SK-N-SH treated with all-trans-retinoic acid at 6 μM for 48 hours (cell line): ENCODE measurements around the gene CPT1A.

ENCODE experiments used
- BACH2 ChIP-seq: fragments of 250-450 bp; sonication (Bioruptor Pico); IDR thresholded peaks from 2 replicates; pipeline ENCODE4 v1.9.0; 2021; ENCODE audit warnings: mild to moderate bottlenecking, borderline replicate concordance
- RARB ChIP-seq: fragments of 250-450 bp; sonication (Bioruptor Pico); IDR thresholded peaks from 2 replicates; pipeline ENCODE4 v1.8.0; 2021; ENCODE audit warnings: mild to moderate bottlenecking, moderate library complexity
- SNAI2 ChIP-seq: fragments of 250-450 bp; sonication (Bioruptor Pico); IDR thresholded peaks from 2 replicates; pipeline ENCODE4 v1.5.0; 2020; ENCODE audit warnings: mild to moderate bottlenecking, moderate library complexity
- ZFP3 ChIP-seq: fragments of 250-450 bp; sonication (Bioruptor Pico); IDR thresholded peaks from 2 replicates; pipeline ENCODE4 v1.5.0; 2020; ENCODE audit warnings: mild to moderate bottlenecking, moderate library complexity
- ZNF565 ChIP-seq: fragments of 450-650 bp; formaldehyde crosslinking; conservative IDR thresholded peaks from 2 replicates; pipeline ENCODE4 v1.5.0; 2020; ENCODE audit warnings: low read depth, mild to moderate bottlenecking, moderate library complexity
- TF ChIP-seq, protein P1 (sequence below): fragments of 250-450 bp; sonication (Bioruptor Pico); IDR thresholded peaks from 2 replicates; pipeline ENCODE4 v1.8.0; 2020; ENCODE audit warnings: mild to moderate bottlenecking, moderate library complexity, borderline replicate concordance

DNA sequence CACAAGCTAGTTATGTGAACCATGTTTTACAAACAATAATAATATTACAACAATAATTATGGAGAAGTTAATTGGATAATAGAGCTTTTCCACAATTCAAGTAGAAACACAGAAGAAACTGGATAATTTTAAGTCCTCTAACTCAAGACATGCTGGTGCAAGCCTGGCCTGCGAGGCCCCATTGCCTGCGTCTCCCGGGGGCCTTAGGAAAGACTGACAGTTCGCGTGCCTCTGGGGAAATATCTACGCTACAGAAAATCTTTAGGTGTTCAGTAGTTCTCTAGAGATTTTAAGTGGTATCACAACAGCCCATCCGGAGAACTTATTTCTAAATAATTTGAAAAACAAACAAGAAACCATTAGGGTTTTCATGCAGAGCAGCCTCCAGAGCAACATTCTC lies 134.2 kb downstream of the CPT1A start:
- TF ChIP-seq, protein P1, sequence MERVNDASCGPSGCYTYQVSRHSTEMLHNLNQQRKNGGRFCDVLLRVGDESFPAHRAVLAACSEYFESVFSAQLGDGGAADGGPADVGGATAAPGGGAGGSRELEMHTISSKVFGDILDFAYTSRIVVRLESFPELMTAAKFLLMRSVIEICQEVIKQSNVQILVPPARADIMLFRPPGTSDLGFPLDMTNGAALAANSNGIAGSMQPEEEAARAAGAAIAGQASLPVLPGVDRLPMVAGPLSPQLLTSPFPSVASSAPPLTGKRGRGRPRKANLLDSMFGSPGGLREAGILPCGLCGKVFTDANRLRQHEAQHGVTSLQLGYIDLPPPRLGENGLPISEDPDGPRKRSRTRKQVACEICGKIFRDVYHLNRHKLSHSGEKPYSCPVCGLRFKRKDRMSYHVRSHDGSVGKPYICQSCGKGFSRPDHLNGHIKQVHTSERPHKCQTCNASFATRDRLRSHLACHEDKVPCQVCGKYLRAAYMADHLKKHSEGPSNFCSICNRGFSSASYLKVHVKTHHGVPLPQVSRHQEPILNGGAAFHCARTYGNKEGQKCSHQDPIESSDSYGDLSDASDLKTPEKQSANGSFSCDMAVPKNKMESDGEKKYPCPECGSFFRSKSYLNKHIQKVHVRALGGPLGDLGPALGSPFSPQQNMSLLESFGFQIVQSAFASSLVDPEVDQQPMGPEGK (CRISPR knock-in tag): no peak
- no peak for TF ChIP-seq RARB (CRISPR knock-in tag)
- no peak for TF ChIP-seq ZFP3
- TF ChIP-seq ZNF565: no peak
- no peak for TF ChIP-seq BACH2
- TF ChIP-seq SNAI2 (CRISPR knock-in tag): no peak
